Bronchial epithelial cell (primary cell): ENCODE measurements around the gene GHRHR. TPM values are rescaled to one million over a fixed set of nuclear protein-coding genes. Genes with fewer than 3 reads are reported as not detected.

Experiments used
- DNase-seq: peaks from one replicate; pipeline ENCODE4 v3.0.0-alpha.2; 2010; ENCODE audit warnings: low read depth
- FAIRE-seq: peaks from 2 replicates; lab custom pipeline; 2011; peaks lifted over from hg19 to GRCh38; lab: Jason Lieb, UNC
- H3K27me3 ChIP-seq: 2 replicates; pipeline ENCODE4 v1.5.1; 2011; ENCODE audit warnings: low read length; ENCODE audit not compliant: control insufficient read depth, insufficient read depth
- H3K36me3 ChIP-seq: 2 replicates; pipeline ENCODE4 v1.5.1; 2011; ENCODE audit warnings: low read length; ENCODE audit not compliant: control insufficient read depth, insufficient read depth
- H3K4me3 ChIP-seq: 2 replicates; pipeline ENCODE4 v1.5.1; 2011; ENCODE audit warnings: mild to moderate bottlenecking, low read depth, low read length, control low read depth
- total RNA-seq: library from RNA; depleted of rRNA; stranded (reverse); fragments of >200 nt; gene quantifications from 2 replicates; pipeline ENCODE4 v1.2.1, GENCODE V29; 2014
- TF ChIP-seq, protein P1 (sequence below): IDR thresholded peaks from 2 replicates; pipeline ENCODE4 v1.5.1; 2011; ENCODE audit warnings: mild to moderate bottlenecking, moderate library complexity, low read length, control low read depth, inconsistent platforms; ENCODE audit not compliant: insufficient read depth, severe bottlenecking

Gene GHRHR
- total RNA-seq, 1 donor from 2014 or later: not detected

DNA sequence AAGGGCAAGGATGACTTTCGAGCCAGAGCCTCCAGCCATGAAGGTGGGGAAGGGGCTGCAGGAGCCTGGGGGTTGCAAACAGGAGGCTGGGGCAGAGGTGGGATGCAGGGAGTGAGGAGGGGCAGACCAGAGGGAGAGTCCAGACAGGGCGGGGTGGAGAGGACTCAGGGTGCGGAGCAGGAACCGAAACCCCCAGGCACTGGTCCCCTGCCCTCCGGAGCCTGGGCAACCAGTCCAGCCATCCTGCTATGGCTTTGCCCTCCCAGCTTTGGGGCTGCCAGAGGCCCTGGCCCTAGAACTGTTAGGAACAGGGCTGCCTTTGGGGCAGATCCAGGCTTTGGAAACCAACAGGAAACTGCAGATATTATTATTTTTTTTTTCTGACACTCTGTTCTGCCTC, 24.2 kb downstream of the GHRHR start:
- Histone ChIP-seq H3K27me3 (peaks cover 8% of the 10 kb centered on the region), H3K36me3 (no peaks in the 10 kb centered on the region), H3K4me3 (no peak overlapping the region)
- DNase-seq (no peak), FAIRE-seq (no peak)
- TF ChIP-seq, protein P1, sequence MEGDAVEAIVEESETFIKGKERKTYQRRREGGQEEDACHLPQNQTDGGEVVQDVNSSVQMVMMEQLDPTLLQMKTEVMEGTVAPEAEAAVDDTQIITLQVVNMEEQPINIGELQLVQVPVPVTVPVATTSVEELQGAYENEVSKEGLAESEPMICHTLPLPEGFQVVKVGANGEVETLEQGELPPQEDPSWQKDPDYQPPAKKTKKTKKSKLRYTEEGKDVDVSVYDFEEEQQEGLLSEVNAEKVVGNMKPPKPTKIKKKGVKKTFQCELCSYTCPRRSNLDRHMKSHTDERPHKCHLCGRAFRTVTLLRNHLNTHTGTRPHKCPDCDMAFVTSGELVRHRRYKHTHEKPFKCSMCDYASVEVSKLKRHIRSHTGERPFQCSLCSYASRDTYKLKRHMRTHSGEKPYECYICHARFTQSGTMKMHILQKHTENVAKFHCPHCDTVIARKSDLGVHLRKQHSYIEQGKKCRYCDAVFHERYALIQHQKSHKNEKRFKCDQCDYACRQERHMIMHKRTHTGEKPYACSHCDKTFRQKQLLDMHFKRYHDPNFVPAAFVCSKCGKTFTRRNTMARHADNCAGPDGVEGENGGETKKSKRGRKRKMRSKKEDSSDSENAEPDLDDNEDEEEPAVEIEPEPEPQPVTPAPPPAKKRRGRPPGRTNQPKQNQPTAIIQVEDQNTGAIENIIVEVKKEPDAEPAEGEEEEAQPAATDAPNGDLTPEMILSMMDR: no peak

DNA sequence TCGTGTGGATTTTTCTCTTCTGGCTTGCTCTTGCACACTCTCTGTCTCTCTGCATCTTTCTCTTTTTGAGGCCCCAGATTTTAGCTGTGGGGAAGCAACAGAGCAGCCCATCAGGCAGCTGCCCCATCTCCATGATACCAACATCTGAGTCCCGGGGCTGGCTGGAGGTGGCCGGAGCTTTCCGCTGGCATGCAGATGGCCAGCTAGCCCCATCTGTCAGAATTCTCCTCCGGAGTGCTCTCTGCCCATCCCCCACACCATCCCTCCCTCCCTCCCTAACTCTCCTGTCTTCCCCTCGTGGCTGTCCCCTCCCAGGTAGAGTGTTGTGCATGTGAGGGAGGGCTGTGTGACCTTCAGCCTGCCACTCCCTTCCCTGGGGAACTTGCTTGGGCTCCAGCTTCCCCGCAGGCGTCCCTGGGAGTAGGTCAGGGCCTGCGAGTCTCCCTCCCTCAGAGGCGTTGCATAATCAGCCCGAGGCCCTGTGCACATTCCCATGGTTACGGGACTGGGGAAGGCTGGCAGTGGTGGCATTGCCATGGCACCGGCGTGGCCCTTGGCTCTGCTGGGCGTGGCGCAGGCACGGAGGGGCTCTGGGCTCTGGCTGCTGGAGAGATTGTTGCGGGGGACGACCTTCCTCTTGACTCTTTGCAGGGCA, 24.7 kb downstream of the GHRHR start:
- TF ChIP-seq, protein P1: no peak
- no peak for FAIRE-seq
- no peak for DNase-seq
- Histone ChIP-seq H3K27me3 (peaks cover 8% of the 10 kb centered on the region), H3K36me3 (no peaks in the 10 kb centered on the region), H3K4me3 (no peak overlapping the region)

DNA sequence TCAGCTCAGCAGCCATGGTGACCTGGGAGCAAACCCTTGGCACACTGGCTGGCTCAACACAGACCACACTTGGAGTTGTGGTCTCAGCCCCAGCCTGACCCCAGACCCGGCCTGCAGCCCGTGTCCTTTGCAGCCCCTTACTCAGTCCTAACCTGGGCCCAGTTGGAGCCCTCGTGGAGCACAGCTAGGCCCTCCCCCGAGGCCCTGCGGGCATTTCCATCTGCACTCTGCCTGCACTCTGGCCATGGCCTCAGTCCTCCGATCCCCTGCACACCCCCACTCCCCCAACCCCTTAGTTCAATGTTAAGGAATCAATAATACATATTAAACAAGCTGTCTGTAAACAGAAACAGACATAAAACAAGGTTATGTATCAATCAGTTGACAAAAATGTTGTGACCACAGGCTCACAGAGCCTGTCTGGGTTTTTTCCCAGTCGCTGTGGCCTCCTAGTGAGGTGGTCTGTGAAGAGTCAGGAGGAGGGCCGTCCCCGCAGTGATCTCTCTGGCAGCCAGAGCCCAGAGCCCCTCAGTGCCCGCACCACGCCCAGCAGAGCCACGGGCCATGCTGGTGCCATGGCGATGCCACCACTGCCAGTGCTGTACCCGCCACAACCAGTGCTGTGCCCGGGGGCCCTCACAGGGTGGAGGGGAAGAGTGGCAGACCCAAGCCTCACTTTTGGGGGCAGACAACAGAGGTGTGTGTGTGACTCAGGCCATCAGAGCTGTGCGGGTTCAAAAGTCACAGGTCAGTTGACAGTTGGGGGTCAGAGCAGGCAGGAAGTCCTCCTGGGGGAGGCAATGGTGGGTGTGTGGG, 25.5 kb downstream of the GHRHR start:
- TF ChIP-seq, protein P1: no peak
- H3K36me3 ChIP-seq: no peaks in the 10 kb centered on the region
- no peak for DNase-seq
- peaks cover 8% of the 10 kb centered on the region for H3K27me3 ChIP-seq
- no peak overlapping the region for H3K4me3 ChIP-seq
- no peak for FAIRE-seq

DNA sequence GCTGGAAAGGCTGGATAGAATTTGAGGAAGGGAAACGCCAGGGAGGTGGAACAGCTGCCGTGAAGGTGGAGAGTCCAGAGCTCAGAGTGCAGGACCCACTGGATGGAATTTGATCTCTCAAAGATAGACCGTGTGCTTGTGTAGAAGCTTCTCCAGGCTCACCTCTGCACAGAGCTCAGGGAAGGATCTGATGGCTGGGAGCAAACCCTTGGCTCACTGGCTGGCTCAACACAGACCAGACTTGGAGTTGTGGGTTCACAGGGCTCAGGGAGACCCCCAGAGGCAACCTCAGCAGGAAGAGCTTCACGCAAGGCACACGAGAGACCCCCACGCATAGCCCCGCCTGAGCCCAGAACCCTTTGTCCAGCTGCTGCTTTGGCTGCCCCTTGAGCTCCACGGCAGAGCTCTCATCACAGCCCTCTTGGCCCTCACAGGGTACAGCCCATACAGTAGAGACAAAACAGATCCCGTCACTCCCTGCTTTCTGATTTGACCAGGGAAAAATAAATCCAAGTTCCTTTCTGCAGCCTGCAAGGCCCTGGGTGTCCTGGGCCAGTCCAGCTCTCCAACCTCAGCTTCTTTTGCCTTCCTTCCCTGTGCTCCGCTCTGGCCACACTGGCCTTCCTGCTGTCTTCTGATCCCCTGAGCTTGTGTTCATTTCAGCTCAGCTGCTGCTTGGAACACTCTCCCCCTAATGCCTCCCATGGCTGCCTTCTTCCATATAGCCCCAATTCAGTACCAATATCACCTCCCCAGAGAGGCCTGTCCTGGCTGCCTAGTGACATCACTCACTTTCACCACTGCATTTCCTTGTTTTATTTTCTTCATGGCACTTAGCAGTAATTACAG, 26.3 kb downstream of the GHRHR start:
- peaks cover 8% of the 10 kb centered on the region for H3K27me3 ChIP-seq
- FAIRE-seq (no peak), DNase-seq (no peak)
- H3K36me3 ChIP-seq: no peaks in the 10 kb centered on the region
- TF ChIP-seq, protein P1: no peak
- H3K4me3 ChIP-seq: no peak overlapping the region

DNA sequence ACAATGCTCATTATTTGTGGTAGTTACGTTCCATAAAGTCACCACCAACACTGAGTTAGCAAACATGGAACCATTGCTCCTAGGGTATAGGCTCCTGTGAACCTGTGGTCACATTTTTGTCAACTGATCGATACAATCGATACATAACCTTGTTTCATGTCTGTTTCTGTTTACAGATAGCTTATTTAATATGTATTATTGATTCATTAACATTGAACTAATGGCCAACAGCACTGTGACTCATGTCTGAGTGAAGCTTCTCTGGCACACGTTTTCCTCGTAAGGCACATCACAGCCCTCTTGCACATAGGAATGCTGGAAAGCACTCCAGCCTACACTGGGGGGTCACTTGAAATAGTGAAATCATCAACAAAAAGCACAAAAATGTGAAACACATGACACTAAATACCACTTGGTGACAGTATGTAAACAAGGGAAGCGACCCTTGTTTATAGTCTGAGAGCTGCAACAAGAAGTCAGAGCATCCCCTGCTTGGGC, 27.0 kb downstream of the GHRHR start:
- H3K4me3 ChIP-seq: no peak overlapping the region
- H3K36me3 ChIP-seq: no peaks in the 10 kb centered on the region
- H3K27me3 ChIP-seq: peaks cover 5% of the 10 kb centered on the region
- DNase-seq (no peak), FAIRE-seq (no peak)
- TF ChIP-seq, protein P1: no peak
